Gastroesophageal sphincter (tissue), 3 donors: ENCODE measurements around the gene ZBTB17.
"Not testable (repeated sequence)": the region's sequence is repeated elsewhere in the genome, so short reads cannot be mapped to it uniquely, and the experiment has no call there.

Experiments
- POLR2A ChIP-seq, 2 donors: fragments of 450-650 bp; IDR thresholded peaks; one replicate each; pipeline ENCODE4 v1.6.1; 2017; ENCODE audit warnings: antibody characterized with exemption in 2 of 2, mild to moderate bottlenecking in 2 of 2, moderate library complexity in 1 of 2
- POLR2AphosphoS5 ChIP-seq: sonication (generic); formaldehyde crosslinking; IDR thresholded peaks from one replicate; pipeline ENCODE4 v1.6.1; 2017; ENCODE audit warnings: antibody characterized with exemption
- TF ChIP-seq, protein P1 (sequence below), 4 experiments: fragments of 200-600 bp in 2 of 4; fragments of 450-650 bp in 2 of 4; sonication (generic) in 1 of 4; IDR thresholded peaks; one replicate each; pipeline ENCODE4 v1.5.1; 2017 to 2019; ENCODE audit warnings: antibody characterized with exemption in 4 of 4, mild to moderate bottlenecking in 2 of 4, moderate library complexity in 2 of 4

DNA sequence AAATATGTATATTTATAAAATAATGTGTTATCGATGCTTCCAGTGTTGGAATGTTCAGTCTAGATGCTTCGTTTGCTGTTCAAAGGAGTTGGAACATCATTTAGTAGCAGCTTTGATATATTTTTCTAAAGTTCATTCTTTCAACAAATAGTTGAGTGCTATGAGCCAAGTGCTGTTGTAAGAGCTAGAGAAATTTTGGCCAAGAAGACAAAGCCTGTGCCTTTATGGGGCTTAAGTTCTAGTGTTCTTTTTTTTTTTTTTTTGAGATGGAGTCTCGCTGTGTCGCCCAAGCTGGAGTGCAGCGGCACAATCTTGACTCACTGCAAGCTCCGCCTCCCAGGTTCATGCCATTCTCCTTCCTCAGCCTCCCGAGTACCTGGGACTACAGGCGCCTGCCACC, 49.5 kb downstream of the ZBTB17 start:
- TF ChIP-seq, protein P1, sequence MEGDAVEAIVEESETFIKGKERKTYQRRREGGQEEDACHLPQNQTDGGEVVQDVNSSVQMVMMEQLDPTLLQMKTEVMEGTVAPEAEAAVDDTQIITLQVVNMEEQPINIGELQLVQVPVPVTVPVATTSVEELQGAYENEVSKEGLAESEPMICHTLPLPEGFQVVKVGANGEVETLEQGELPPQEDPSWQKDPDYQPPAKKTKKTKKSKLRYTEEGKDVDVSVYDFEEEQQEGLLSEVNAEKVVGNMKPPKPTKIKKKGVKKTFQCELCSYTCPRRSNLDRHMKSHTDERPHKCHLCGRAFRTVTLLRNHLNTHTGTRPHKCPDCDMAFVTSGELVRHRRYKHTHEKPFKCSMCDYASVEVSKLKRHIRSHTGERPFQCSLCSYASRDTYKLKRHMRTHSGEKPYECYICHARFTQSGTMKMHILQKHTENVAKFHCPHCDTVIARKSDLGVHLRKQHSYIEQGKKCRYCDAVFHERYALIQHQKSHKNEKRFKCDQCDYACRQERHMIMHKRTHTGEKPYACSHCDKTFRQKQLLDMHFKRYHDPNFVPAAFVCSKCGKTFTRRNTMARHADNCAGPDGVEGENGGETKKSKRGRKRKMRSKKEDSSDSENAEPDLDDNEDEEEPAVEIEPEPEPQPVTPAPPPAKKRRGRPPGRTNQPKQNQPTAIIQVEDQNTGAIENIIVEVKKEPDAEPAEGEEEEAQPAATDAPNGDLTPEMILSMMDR (IDR thresholded peaks at IDR 0.05): not testable (repeated sequence)
- TF ChIP-seq POLR2A (IDR thresholded peaks at IDR 0.05); POLR2AphosphoS5: not testable (repeated sequence)
